Stimulated activated CD4-positive, alpha-beta T cell treated with anti-CD3 and anti-CD28 coated beads, Interleukin-4, amount 100 ng/mL, for 1 hour (primary cell): ENCODE data around the gene IGF2BP2.
"Not testable (repeated sequence)": the region's sequence is repeated elsewhere in the genome, so short reads cannot be mapped to it uniquely, and the experiment has no call there.

ENCODE experiments used
- DNase-seq: peaks from one replicate; pipeline ENCODE4 v3.0.0-alpha.2; 2020

Gene IGF2BP2

DNA sequence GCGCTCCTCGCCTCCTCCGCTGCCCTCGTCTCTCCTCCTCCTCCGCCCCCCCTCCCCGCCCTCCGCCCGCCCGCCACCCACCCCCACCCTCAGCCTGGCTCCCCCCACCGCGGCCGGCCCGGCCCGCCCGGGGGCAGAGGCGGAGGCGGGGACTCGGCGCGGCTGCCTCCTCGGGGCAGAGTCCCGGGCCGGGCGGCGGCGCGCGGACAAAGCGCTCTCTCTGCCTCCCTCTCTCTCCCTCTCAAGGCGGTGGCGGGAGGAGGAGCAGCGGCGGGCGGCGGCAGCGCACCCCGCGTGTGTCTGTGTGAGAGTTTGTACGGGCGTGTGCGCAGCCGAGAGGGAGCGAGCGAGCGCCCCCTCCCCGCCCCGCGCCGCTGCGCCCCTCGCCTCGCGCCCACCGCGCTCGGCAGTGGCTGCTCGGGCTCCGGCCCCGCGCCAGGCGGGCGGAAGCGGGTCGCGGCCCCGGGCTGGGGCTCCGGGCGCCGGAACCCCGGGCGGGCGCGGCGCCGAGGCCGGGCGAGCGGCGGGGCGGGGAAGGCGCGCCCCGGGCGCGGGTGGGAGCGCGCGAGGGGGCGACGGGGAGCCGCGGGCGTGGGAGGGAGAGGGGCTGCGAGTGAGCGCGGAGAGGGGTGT is at the start of gene IGF2BP2:
Gene IGF2BP2, minus strand, starts transcription at position 37 of the 633 bp plus-strand sequence. CDS start 82 bp downstream, outside the sequence.
- peak; percentile 55 for DNase-seq

DNA sequence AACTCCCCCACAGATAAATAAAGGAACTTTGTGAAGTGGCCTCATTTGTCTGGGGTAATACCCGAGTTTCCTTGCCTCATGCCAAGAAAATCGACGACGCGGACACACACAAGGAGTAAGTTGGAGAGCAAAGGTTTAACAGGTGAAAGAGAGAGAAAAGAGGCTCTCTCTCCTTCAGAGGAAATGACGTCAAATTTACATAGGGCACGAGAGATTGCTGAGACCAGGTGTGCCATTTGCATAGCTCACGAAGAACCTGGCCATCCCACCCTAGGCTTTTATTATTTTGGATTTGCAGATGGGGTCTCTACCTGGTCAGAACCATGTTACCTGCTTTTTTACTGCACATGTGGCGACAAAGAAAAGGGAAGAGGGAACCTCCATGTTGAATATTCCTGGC is 49.3 kb upstream of the IGF2BP2 start:
- no peak for DNase-seq

DNA sequence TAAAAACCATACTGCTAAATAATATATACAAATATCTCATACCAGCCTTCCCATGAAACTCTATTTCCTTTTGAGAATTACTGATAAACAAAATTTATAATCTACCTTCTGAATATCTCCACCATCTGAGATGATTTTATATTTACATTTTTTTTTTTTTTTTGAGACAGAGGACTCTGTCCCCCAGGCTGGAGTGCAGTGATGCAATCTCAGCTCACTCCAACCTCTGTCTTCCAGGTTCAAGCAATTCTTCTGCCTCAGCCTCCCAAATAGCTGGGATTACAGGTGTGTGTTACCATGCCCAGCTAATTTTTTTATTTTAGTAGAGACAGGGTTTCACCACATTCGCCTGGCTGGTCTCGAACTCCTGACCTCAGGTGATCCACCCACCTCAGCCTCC is 42.8 kb upstream of the IGF2BP2 start:
- no peak for DNase-seq

DNA sequence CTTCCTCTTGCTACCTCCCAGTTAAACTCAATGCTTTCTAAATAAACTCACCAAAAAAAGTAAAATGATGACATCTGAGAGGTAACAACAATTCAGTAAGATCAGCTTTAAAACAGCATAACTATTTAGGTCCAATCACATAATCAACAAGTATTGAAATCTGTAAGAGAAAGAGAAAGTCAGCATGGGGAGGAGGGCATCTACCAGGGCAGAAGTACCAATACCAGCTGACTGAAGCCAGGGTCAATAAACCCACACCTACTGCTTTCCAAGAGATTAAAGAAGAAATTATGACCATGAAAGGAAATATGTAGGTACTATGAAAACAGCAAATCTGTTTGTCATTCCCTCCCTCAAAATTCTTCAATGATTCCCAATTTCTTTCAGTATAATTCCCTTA is 42.2 kb upstream of the IGF2BP2 start:
- DNase-seq = no peak

DNA sequence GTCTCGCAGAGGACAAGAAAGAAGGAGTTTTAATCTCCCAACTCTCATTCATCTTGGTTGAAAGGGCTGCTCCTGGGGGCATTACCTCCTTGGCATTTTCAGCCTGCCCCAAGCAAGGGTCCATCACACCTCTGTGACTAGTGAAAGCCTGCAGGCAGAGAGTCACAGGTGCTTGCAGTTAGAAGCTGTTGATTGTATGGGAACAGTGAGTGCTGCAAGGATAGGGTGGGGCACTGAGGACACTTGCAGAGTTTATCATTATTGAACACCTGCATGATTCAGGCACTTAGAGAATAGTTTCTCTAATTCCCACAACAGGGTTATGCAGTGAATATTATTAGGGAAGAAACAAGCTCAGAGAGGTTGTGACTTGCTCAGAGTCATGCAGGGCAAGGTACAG is 41.7 kb upstream of the IGF2BP2 start:
- DNase-seq = no peak

DNA sequence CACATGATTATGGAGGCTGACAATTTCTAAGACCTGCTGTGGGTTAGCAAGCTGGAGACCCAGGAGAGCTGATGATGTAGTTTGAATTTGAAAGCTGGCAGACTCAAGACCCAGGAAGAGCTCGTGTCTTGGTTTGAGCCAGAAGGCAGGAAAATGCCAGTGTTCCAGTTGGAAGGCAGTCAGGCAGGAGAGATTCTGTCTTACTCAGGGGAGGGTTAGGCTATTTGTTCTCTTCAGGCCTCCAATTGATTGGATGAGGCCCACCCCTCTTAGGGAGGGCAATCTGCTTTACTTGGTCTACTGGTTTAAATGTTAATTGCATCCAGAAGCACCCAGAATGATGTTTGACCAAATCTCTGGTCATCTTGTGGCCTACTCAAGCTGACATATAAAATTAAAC is 40.4 kb upstream of the IGF2BP2 start:
- no peak for DNase-seq

DNA sequence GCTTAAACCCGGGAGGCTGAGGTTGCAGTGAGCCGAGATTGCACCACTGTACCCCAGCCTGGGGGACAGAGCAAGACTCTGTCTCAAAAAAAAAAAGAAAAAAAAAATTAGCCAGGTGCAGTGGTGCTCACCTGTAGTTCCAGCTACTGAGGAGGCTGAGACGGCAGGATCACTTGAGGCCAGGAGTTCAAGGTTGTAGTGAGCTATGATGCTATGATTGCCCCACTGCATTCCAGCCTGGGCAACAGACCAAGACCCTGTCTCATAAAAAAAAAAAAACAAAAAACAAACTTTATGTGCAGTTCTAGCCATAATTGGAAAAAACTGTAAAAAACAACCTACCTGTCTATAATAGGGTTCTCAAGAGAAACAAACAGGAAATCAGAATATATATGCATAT is 39.9 kb upstream of the IGF2BP2 start:
- no peak for DNase-seq

DNA sequence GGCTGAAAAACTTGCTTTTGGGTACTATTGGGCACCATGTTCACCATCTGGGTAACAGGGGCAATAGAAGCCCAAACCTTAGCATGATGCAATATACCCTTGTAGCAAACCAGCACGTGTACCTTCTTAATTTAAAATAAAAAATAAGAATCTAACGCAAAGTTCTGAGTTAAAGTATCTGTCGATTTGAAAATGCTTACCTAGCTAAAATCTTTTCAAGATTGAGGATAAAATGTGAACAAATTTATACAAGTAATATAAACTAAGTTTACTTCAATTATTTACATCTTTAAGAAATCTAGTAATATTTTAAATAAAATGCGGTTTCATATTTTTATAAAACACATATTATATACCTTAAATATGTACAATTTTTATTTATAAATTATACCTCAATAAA is 38.1 kb upstream of the IGF2BP2 start:
- no peak for DNase-seq

DNA sequence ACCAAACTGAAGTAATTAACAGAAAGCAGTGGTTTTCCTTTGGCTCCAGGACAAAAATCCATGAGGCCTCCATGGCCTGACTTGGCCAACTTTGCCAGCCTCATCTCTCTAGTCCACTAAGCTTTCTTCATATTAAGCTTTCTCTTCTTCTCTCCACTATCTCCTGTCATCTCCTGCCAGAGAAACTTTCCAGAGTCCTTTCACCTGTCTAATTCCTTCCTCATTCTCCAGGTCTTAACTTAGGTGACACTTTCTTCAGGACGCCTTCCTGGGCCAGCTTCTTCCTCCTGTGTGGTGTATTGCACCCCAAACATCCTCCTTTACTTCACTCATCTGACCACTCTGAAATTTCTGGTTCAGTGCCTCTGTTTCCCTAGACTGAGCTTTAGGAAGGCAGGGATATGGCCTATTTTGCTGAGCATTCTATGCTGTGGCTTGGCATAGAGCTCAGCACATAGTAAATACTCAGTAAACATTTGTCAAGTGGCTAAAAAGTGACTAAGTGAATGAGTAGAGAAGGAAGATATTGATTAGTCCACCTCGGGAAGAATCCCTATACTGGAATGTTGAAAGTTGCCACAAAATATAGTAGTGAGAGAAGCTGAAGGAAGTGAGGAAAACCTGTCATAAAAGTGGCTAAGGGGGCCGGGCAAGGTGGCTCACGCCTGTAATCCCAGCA is 34.6 kb upstream of the IGF2BP2 start:
- DNase-seq = no peak

DNA sequence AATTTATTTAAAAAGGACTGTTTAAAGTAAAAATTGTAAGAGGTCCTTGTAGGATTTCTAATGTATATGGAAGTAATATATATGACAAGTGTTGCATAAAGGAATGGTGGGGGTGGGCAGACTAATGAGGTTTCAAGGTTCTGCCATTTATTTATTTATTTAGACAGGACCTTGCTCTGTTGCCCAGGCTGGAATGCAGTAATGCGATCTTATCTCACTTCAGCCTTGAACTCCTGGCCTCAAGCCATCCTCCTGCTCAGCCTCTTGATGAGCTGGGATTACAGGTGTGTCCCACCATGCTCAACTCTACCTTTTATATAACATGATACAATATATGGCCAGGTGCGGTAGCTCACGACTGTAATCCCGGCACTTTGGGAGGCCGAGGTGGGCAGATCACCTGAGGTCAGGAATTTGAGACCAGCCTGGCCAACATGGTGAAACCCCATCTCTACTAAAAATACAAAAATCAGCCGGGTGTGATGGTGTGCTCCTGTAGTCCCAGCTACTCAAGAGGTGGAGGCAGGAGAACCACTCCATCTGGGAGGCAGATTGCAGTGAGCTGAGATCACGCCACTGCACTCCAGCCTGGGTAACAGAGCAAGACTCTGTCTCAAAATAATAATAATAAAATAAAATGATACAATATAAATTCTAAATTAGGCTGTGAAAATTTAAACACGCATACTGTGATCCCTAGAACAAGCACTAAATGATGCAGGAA is 33.8 kb upstream of the IGF2BP2 start:
- DNase-seq = no peak

DNA sequence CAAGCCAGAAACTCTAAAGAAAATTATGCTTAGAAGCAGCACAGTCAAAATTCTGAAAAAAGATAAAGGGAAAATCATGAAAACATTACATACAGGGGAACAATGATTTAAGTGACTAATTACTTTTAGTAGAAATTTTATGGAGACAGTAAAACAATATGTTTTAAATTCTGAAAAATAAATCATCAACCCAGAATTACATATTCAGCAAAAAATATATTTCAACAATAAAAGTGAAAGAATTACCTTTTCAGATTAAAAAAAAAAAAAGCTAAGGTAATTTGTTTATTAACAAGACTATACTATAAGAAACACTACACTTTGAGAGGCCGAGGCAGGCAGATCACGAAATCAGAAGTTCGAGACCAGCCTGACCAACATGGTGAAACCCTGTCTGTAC is 32.4 kb upstream of the IGF2BP2 start:
- DNase-seq = no peak

DNA sequence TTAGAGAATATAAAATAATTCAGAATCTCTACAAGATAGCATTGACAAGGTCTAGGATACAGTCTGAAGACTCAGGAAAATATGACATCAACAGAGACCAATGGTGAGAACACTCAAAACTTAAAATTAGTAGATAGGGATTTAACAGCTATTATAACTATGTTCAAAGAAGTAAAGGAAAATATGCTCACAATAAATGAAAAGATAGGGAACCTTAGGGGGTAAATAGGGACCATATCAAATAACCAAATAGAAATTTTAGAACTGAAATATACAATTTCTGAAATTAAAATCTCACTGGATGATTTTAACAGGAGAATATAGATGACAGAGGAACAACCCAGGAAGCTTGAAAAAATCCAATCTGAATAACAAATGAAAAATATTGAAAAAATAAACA is 31.8 kb upstream of the IGF2BP2 start:
- no peak for DNase-seq

DNA sequence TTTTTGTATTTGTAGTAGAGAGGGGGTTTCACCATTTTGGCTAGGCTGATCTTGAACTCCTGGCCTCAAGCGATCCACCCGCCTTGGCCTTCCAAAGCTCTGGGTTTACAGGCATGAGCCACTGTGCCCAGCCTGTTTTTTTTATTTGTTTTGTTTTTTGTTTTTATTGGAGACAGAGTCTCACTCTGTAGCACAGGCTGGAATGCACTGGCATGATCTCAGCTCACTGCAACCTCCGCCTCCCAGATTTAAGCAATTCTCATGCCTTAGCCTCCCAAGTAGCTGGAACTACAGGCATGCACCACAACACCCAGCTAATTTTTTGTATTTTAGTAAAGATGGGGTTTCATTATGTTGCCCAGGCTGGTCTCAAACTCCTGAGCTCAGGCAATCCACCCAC is 28.9 kb upstream of the IGF2BP2 start:
- DNase-seq = not testable (repeated sequence)

DNA sequence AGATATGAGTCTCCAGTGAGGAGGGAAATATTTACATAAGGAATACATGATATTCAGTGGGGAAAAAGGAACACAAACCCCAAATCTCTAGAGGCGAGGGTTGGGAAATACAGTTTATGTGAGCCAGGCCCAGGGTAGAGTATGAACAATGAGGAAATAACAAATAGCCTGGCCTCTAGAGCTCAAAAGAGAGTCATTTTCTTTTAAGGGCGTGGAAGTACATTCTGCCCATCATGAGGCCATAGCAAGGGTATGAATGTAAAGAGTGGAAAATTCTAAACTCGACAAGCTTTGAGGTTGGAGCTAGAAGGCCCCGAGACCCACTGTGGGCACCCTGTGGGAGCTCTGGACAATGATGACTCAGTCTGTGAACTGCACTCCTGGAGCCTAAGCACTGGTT is 27.8 kb upstream of the IGF2BP2 start:
- no peak for DNase-seq

DNA sequence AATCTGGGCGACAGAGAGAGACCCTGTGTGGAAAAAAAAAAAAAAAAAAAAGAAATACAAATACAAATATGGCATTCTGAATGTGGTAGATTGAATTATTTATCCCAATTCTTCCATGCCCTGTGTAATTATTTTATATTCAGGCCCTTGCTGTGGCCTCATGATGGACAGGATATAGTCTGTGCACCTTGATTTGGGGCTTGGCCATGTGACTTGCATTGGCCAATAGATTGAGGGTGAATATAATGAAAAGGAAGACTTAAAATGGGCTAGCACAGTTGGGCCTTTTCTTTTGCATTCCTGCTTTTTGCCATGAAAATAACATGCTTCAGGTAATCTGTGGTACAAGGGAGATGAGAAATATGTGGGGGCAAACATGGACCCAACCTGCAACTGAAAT is 27.1 kb upstream of the IGF2BP2 start:
- no peak for DNase-seq

DNA sequence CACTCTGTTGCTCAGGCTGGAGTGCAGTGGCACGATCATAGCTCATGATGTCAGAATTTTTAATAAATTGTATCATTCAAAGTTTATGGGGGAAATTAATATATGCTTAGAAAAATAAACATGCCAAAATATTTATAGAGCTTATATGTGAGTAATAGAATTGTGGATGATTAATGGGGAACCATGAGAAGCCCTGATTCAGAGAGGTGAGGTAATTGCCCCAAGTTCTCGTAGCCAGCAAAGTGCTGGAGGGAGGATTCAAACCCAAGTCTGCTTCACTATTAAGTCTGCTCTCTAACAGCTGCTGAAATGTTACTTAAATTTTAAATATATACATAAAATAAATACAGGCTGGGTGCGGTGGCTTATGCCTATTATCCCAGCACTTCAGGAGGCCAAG is 26.2 kb upstream of the IGF2BP2 start:
- no peak for DNase-seq

DNA sequence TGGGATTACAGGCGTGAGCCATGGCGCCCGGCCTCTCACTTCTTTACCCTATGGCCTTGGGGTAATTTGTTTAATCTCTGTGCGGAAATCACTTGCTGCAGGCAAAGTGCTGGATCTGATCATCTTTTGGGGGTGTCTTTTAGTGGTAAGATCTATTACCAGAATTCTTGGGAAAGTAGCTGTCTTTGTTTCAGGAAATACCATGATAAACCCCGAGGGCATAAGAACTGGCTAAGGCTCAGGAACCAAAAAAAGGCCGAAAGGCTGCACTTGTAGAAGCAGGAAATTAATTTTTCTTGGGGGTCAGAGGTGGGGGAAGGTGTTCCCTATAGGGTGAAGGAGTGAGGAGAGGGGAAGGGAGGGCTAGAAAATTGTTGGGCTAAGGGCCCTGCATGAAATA is 22.7 kb upstream of the IGF2BP2 start:
- no peak for DNase-seq

DNA sequence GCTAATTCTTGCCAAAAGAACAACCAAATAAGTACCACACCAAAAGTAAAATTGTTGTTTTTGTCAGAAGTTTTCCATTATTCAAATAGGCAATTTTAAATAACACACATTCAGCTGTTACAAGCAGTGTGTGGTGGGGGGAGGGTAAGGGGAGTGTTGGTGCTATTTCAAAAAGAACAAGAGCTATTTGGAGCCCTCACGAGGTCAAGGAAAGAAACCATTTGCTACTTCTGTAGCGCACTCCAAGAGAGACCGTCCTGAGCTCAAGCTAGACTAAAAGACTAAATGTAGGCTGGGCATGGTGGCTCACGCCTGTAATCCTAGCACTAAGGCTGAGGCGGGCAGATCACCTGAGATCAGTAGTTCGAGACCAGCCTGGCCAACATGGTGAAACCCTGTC is 21.2 kb upstream of the IGF2BP2 start:
- DNase-seq = no peak

DNA sequence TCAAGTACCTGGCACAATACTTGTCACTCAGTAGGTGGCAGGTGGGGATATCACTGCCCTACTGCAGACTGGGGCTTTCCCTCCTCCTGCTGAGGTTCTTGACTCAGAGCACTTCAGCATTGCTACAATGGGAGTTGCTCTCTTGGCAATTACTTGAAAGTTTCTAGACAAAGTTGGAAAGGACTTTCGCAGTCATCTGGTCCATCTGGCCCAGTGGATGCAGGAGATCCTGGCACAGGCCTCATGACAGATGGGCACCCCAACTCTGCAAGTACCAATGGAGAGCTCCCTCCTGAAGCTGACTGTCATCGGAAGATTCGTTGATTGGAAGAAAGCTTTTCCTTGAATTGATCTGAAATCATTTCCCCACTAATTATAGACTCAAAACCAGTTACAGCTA is 19.2 kb upstream of the IGF2BP2 start:
- no peak for DNase-seq

DNA sequence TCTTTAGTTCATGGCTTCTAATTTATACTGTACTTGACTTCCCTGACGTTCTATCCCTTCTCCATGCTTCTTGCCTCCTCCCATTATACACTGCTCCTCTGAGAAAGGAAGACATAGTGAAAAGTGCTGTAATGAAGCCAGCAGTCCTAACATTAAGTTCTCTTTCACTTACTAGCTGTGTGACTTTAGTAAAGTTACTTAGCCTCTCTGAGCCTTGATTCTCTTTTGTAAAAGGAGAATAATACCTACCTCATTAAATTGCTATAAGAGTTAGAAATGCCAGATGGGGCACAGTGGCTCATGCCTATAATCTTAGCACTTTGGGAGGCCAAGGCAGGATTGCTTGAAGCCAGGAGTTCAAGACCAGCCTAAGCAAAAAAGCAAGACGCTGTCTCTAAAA is 18.8 kb upstream of the IGF2BP2 start:
- DNase-seq = no peak

DNA sequence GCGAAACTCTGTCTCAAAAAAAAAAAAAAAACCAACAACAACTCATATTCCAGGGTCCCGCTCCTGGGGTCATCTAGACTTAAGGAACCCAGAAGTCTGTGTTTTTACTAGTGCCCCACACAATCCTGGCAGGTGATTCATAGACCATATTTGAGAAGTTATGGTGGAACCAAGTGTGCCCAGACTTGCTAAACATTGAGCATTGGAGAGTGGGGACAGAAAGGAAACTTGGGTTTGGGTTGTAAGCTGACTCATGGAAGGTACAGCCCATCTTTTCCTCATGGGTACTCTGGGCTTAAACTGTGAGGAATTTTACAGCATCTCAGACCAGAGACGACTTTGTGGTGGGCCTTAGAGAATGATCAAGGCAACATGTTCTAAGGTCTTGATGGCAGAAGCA is 18.3 kb upstream of the IGF2BP2 start:
- DNase-seq = no peak

DNA sequence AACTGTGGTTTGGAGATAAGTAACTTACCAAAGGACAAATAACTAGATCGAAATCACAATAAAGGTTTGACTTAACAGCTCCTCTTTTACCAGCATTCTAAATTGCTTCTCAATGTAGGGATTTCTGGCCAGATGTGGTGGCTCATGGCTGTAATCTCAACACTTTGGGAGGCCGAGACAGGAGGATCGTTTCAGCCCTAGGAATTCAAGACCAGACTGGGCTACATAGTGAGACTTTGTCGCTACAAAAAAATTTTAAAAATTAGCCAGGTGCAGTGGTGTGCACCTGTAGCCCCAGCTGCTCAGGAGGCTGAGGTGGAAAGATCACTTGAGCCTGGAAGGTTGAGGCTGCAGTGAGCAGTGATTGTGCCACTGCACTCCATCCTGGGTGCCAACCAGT is 17.4 kb upstream of the IGF2BP2 start:
- DNase-seq = no peak

DNA sequence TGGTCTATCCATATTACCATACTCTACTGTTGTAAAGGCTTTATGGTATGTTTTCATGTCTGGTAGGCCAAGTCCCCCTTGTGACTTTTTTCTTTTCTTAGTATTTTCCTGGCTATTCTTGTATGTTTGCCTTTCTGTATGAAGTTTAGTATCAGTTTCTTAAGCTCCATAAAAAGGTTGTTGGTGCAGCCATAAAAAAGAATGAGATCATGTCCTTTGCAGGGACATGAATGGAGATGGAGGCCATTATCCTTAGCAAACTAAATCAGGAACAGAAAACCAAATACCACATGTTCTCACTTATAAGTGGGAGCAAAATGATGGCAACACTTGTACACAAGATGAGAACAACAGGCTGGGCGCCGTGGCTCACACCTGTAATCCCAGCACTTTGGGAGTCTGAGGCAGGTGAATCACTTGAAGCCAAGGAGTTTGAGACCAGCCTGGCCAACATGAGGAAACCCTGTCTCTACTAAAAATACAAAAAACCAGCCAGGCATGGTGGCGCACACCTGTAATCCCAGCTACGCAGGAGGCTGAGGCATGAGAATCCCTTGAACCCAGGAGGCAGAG is 13.7 kb upstream of the IGF2BP2 start:
- DNase-seq = not testable (repeated sequence)

DNA sequence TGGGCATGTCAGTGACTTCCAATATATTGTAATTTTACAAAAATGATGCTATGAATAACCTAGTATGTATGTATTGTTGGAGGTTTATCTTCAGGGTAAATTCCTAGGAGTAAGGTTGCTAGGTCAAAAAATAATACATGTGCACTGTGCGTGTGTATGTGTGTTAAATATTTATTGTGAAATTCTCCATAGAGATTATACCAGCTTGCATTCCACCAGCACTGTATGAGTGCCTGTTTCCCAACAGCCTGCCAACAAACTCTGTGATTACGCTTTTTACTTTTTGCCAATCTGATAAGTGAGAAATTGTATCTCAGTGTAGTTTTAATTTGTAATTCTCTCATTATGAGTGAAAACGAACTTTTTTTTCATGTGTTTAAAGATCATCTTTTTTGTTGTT is 12.6 kb upstream of the IGF2BP2 start:
- DNase-seq = no peak
